ENCODE measurements around the gene EDEM1. TPM values are rescaled to one million over a fixed set of nuclear protein-coding genes. Genes with fewer than 3 reads are reported as not detected.

EDEM1 gene
- total RNA-seq, 6 donors from 2014 or later = 84.5 to 307 (median 146) TPM

GRCh38 chr3:5255404-5256344, 68.2 kb downstream of the EDEM1 start:
- WGBS, 2 donors = 59 to 60% methylated on average over 4 of the region's 4 CpGs
- no peak for ATAC-seq (ENCODE audit: low FRiP score in 2 of 2)
- H3K4me3 ChIP-seq = no peak overlapping the region
- H3K27me3 ChIP-seq = no peaks in the 10 kb centered on the region
- no peaks in the 10 kb centered on the region for H3K9me3 ChIP-seq
- DNase-seq = no peak
- TF ChIP-seq POLR2A (IDR thresholded peaks at IDR 0.05) (no peak), CTCF (IDR thresholded peaks at IDR 0.05) (no peak), EP300 (IDR thresholded peaks at IDR 0.05) (no peak), POLR2AphosphoS5 (IDR thresholded peaks at IDR 0.05) (no peak)
- no peaks in the 10 kb centered on the region for H3K4me1 ChIP-seq
- H3K36me3 ChIP-seq = no peaks in the 10 kb centered on the region
- no peak overlapping the region for H3K27ac ChIP-seq

- ATAC-seq (ENCODE audit: low FRiP score in 2 of 2) (no peak), DNase-seq (no peak)
- Histone ChIP-seq H3K36me3 (no peaks in the 10 kb centered on the region), H3K27me3 (no peaks in the 10 kb centered on the region), H3K27ac (no peak overlapping the region), H3K4me3 (no peak overlapping the region), H3K9me3 (no peaks in the 10 kb centered on the region), H3K4me1 (no peaks in the 10 kb centered on the region)
- WGBS, 2 donors = 76 to 79% methylated on average over 3 of the region's 3 CpGs
- TF ChIP-seq CTCF (IDR thresholded peaks at IDR 0.05) = no peak
Measured at GRCh38 chr3:5258526-5258925, 71.0 kb downstream of the EDEM1 start.

GRCh38 chr3:5260992-5261501, 73.5 kb downstream of the EDEM1 start:
- TF ChIP-seq POLR2A (IDR thresholded peaks at IDR 0.05) (no peak), CTCF (IDR thresholded peaks at IDR 0.05) (no peak), EP300 (IDR thresholded peaks at IDR 0.05) (no peak), POLR2AphosphoS5 (IDR thresholded peaks at IDR 0.05) (no peak)
- Histone ChIP-seq H3K9me3 (no peaks in the 10 kb centered on the region), H3K27ac (no peak overlapping the region), H3K4me3 (no peak overlapping the region), H3K36me3 (no peaks in the 10 kb centered on the region), H3K27me3 (no peaks in the 10 kb centered on the region), H3K4me1 (no peaks in the 10 kb centered on the region)
- ATAC-seq (ENCODE audit: low FRiP score in 2 of 2) = no peak
- WGBS, 2 donors = 26 to 31% methylated on average over 2 of the region's 2 CpGs
- DNase-seq = no peak

- H3K36me3 ChIP-seq = no peaks in the 10 kb centered on the region
- DNase-seq (no peak), ATAC-seq (ENCODE audit: low FRiP score in 2 of 2) (no peak)
- no peaks in the 10 kb centered on the region for H3K27me3 ChIP-seq
- WGBS, 2 donors = 61 to 82% methylated on average over 4 of the region's 4 CpGs
- H3K9me3 ChIP-seq = no peaks in the 10 kb centered on the region
- no peak overlapping the region for H3K27ac ChIP-seq
- H3K4me3 ChIP-seq = no peak overlapping the region
- no peaks in the 10 kb centered on the region for H3K4me1 ChIP-seq
- no peak for TF ChIP-seq POLR2A (IDR thresholded peaks at IDR 0.05)
- no peak for TF ChIP-seq POLR2AphosphoS5 (IDR thresholded peaks at IDR 0.05)
- TF ChIP-seq CTCF (IDR thresholded peaks at IDR 0.05) = no peak
- TF ChIP-seq EP300 (IDR thresholded peaks at IDR 0.05) = no peak
Measured at GRCh38 chr3:5262507-5262906, 75.0 kb downstream of the EDEM1 start.
